Gastroesophageal sphincter (tissue), 4 donors: ENCODE measurements around the gene GPRC5B. TPM values are rescaled to one million over a fixed set of nuclear protein-coding genes. Genes with fewer than 3 reads are reported as not detected.

ENCODE experiments used
- ATAC-seq: fragments of 150-250 bp; one replicate; pipeline ENCODE4 v1.9.1; 2016; ENCODE audit warnings: mild to moderate bottlenecking, moderate library complexity
- H3K27ac ChIP-seq, 4 donors: fragments of 200-600 bp; sonication (generic) in 3 of 4; 1 replicate in 3 of 4; 2 replicates in 1 of 4; pipeline ENCODE4 v1.5.1; 2016 to 2019
- H3K27me3 ChIP-seq: fragments of 200-600 bp; sonication (generic); one replicate; pipeline ENCODE4 v1.5.1; 2019
- H3K36me3 ChIP-seq, 2 donors: fragments of 200-600 bp; sonication (generic); one replicate each; pipeline ENCODE4 v1.5.1; 2019; ENCODE audit warnings: control low read depth in 1 of 2
- H3K4me1 ChIP-seq, 3 donors: fragments of 200-600 bp; sonication (generic); 1 replicate in 2 of 3; 2 replicates in 1 of 3; pipeline ENCODE4 v1.5.1; 2016 to 2019; ENCODE audit warnings: control low read depth in 2 of 3
- H3K4me3 ChIP-seq, 2 donors: fragments of 200-600 bp; sonication (generic); one replicate each; pipeline ENCODE4 v1.5.1; 2019; ENCODE audit warnings: mild to moderate bottlenecking in 1 of 2, moderate library complexity in 1 of 2
- H3K9me3 ChIP-seq, 3 donors: fragments of 200-600 bp; sonication (generic); one replicate each; pipeline ENCODE4 v1.5.1; 2017 to 2019; ENCODE audit warnings: control low read depth in 2 of 3
- EP300 ChIP-seq: sonication (generic); formaldehyde crosslinking; IDR thresholded peaks from one replicate; pipeline ENCODE4 v1.6.1; 2017; ENCODE audit warnings: antibody characterized with exemption, mild to moderate bottlenecking
- POLR2A ChIP-seq, 2 donors: fragments of 450-650 bp; IDR thresholded peaks; one replicate each; pipeline ENCODE4 v1.6.1; 2017; ENCODE audit warnings: antibody characterized with exemption in 2 of 2, mild to moderate bottlenecking in 2 of 2, moderate library complexity in 1 of 2
- POLR2AphosphoS5 ChIP-seq: sonication (generic); formaldehyde crosslinking; IDR thresholded peaks from one replicate; pipeline ENCODE4 v1.6.1; 2017; ENCODE audit warnings: antibody characterized with exemption
- WGBS, 2 donors: methylation state at CpG; one replicate each; pipeline ENCODE4 v1.1.5; 2018; ENCODE audit warnings: low coverage in 1 of 2; 5-methylcytosine and 5-hydroxymethylcytosine counted together
- total RNA-seq, 4 donors: library from RNA; depleted of rRNA; stranded (reverse); fragments of >200 nt; gene quantifications; one replicate each; pipeline ENCODE4 v1.1.0, GENCODE V29; 2016
- TF ChIP-seq, protein P1 (sequence below), 4 experiments: fragments of 200-600 bp in 2 of 4; fragments of 450-650 bp in 2 of 4; sonication (generic) in 1 of 4; IDR thresholded peaks; one replicate each; pipeline ENCODE4 v1.5.1; 2017 to 2019; ENCODE audit warnings: antibody characterized with exemption in 4 of 4, mild to moderate bottlenecking in 2 of 4, moderate library complexity in 2 of 4

The GPRC5B gene
- total RNA-seq, 4 donors from 2014 or later = 11.5 to 29.2 (median 20.5) TPM

- H3K36me3 ChIP-seq = no peaks in the 10 kb centered on the region
- H3K27ac ChIP-seq = no peak overlapping the region
- no peak for ATAC-seq
- no peak for TF ChIP-seq POLR2AphosphoS5
- TF ChIP-seq, protein P1, sequence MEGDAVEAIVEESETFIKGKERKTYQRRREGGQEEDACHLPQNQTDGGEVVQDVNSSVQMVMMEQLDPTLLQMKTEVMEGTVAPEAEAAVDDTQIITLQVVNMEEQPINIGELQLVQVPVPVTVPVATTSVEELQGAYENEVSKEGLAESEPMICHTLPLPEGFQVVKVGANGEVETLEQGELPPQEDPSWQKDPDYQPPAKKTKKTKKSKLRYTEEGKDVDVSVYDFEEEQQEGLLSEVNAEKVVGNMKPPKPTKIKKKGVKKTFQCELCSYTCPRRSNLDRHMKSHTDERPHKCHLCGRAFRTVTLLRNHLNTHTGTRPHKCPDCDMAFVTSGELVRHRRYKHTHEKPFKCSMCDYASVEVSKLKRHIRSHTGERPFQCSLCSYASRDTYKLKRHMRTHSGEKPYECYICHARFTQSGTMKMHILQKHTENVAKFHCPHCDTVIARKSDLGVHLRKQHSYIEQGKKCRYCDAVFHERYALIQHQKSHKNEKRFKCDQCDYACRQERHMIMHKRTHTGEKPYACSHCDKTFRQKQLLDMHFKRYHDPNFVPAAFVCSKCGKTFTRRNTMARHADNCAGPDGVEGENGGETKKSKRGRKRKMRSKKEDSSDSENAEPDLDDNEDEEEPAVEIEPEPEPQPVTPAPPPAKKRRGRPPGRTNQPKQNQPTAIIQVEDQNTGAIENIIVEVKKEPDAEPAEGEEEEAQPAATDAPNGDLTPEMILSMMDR (IDR thresholded peaks at IDR 0.05) = no peak
- no peak for TF ChIP-seq POLR2A (IDR thresholded peaks at IDR 0.05)
- no peak for TF ChIP-seq EP300
- H3K4me3 ChIP-seq = no peak overlapping the region
- no peaks in the 10 kb centered on the region for H3K27me3 ChIP-seq
- 81 to 93% methylated on average over 4 to 6 of the region's 6 CpGs for WGBS, 2 donors
- no peaks in the 10 kb centered on the region for H3K9me3 ChIP-seq
- peaks cover 0 to 8% (median 0%) of the 10 kb centered on the region in 3 donors for H3K4me1 ChIP-seq
These were observed 47.2 kb downstream of the GPRC5B start for GRCh38 chr16:19837331-19837980.

DNA sequence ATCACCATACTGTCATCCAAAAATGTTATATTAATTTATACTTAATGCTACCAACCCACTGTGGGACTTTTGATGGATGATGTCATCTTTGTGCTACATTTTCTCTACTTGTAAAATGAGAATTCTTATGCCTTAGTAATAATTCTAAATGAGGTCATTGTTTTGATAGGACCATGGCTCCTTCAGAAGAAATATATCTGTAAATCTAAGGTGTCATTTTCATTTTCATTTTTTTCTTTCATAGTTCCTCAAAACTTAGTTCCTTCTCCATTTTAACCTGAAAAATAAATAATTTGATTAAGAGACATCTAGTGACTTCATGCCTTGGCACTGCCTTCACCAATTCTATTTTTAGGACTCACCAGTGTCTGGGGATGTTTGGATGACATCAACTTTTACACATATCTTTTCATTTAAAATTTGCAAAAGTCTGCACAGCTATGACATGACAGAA, 48.7 kb downstream of the GPRC5B start:
- peaks cover 0 to 7% (median 0%) of the 10 kb centered on the region in 3 donors for H3K4me1 ChIP-seq
- no peak for ATAC-seq
- no peak overlapping the region for H3K4me3 ChIP-seq
- H3K27me3 ChIP-seq = no peaks in the 10 kb centered on the region
- no peaks in the 10 kb centered on the region for H3K36me3 ChIP-seq
- no peaks in the 10 kb centered on the region for H3K9me3 ChIP-seq
- TF ChIP-seq EP300 (no peak), POLR2AphosphoS5 (no peak), POLR2A (IDR thresholded peaks at IDR 0.05) (no peak)
- TF ChIP-seq, protein P1 (IDR thresholded peaks at IDR 0.05) = no peak
- H3K27ac ChIP-seq = no peak overlapping the region

- Histone ChIP-seq H3K36me3 (peaks cover 0 to 2% of the 10 kb centered on the region in 2 donors), H3K27ac (no peak overlapping the region), H3K27me3 (no peaks in the 10 kb centered on the region), H3K9me3 (no peaks in the 10 kb centered on the region), H3K4me1 (no peaks in the 10 kb centered on the region), H3K4me3 (no peak overlapping the region)
- no peak for ATAC-seq
- WGBS, 2 donors = 84 to 96% methylated on average over 2 to 3 of the region's 3 CpGs
- TF ChIP-seq POLR2A (IDR thresholded peaks at IDR 0.05) (no peak), POLR2AphosphoS5 (no peak), EP300 (no peak)
- TF ChIP-seq, protein P1 (IDR thresholded peaks at IDR 0.05) = no peak
These were observed 49.5 kb downstream of the GPRC5B start for GRCh38 chr16:19835196-19835595.

DNA sequence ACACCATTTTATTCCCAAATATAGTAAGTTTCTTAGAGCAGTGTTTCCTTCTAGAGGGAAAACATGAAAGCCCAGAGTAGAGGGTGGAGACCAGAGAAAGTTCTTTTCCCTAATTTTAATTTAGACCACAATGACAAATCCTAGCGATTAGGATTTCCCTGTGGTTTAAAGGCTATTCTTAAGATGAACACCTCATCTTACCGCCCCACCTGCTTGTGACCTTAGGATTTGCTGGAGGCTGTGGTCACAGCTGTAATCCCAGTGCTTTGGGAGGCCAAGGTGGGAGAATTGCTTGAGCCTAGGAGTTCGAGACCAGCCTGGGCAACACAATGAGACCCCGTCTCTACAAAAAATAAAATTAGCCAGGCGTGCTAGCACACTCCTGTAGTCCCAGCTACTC, 51.1 kb downstream of the GPRC5B start:
- TF ChIP-seq POLR2AphosphoS5 = no peak
- TF ChIP-seq POLR2A (IDR thresholded peaks at IDR 0.05) = no peak
- no peak for TF ChIP-seq EP300
- TF ChIP-seq, protein P1 (IDR thresholded peaks at IDR 0.05) = no peak
- no peak for ATAC-seq
- no peak overlapping the region for H3K4me3 ChIP-seq
- H3K4me1 ChIP-seq = no peaks in the 10 kb centered on the region
- WGBS, 2 donors = 97 to 100% methylated on average over 4 of the region's 5 CpGs
- no peaks in the 10 kb centered on the region for H3K27me3 ChIP-seq
- H3K36me3 ChIP-seq = peaks cover 0 to 3% of the 10 kb centered on the region in 2 donors
- no peak overlapping the region for H3K27ac ChIP-seq
- no peaks in the 10 kb centered on the region for H3K9me3 ChIP-seq

DNA sequence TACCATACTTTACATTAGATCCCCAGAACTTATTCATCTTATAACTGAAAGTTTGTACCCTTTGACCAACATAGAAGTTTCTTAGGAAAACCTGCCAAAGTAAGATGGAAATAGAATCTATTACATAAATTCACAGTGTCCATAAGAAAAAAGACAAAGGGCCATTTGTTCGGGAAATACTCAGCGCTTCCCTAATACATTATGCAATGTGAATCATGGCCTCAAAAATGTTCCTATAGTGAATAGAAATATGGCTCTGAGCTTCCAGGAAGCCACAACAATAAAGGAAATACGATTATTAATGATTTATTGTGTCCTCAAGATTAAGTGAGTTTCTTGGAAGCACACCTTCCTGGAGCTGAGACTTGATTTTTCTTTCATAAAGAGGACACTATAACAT, 51.5 kb downstream of the GPRC5B start:
- Histone ChIP-seq H3K9me3 (no peaks in the 10 kb centered on the region), H3K27ac (no peak overlapping the region), H3K27me3 (no peaks in the 10 kb centered on the region), H3K36me3 (peaks cover 0 to 3% of the 10 kb centered on the region in 2 donors), H3K4me3 (no peak overlapping the region), H3K4me1 (no peaks in the 10 kb centered on the region)
- TF ChIP-seq EP300 (no peak), POLR2AphosphoS5 (no peak), POLR2A (IDR thresholded peaks at IDR 0.05) (no peak)
- TF ChIP-seq, protein P1 (IDR thresholded peaks at IDR 0.05) = no peak
- WGBS, 2 donors = 61 to 67% methylated on average over 3 of the region's 3 CpGs
- no peak for ATAC-seq
